WI38 (cell line): Measurements from ENCODE around the gene C11orf52.
"Not testable (repeated sequence)": the region's sequence is repeated elsewhere in the genome, so short reads cannot be mapped to it uniquely, and the experiment has no call there.

ENCODE experiments used
- H3K4me3 ChIP-seq: 2 replicates; pipeline ENCODE4 v1.5.1; 2011; ENCODE audit warnings: low read depth, mild to moderate bottlenecking, control low read depth, low read length
- TF ChIP-seq, protein P1 (sequence below): IDR thresholded peaks from 2 replicates; pipeline ENCODE4 v1.5.1; 2012; ENCODE audit warnings: low read depth, mild to moderate bottlenecking, control low read depth, low read length

Gene C11orf52

DNA sequence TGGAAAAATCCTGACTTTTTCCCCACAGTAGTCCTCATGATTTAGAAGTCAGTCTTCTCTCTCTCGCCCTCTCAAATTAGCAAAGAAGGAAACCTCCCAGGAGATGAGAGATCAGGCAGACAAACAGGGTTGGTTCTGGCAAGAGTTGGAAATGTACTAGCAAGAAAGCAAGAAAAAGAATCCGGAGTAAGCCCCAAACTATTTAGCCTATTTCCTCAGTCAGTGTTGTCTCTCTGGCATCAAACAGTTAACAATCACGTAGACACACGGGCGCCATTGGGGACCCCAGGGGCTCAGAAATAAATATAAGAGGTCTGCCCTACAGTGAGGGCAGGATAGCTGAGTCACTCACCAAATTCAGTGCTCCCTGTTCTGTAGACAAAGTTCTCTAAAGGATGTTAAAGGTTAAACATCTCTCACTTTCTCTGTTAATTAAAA, 4.7 kb downstream of the C11orf52 start:
- peak overlapping the region; percentile 2; the same call in 1 of the 2 replicates for H3K4me3 ChIP-seq
- TF ChIP-seq, protein P1, sequence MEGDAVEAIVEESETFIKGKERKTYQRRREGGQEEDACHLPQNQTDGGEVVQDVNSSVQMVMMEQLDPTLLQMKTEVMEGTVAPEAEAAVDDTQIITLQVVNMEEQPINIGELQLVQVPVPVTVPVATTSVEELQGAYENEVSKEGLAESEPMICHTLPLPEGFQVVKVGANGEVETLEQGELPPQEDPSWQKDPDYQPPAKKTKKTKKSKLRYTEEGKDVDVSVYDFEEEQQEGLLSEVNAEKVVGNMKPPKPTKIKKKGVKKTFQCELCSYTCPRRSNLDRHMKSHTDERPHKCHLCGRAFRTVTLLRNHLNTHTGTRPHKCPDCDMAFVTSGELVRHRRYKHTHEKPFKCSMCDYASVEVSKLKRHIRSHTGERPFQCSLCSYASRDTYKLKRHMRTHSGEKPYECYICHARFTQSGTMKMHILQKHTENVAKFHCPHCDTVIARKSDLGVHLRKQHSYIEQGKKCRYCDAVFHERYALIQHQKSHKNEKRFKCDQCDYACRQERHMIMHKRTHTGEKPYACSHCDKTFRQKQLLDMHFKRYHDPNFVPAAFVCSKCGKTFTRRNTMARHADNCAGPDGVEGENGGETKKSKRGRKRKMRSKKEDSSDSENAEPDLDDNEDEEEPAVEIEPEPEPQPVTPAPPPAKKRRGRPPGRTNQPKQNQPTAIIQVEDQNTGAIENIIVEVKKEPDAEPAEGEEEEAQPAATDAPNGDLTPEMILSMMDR: no peak

DNA sequence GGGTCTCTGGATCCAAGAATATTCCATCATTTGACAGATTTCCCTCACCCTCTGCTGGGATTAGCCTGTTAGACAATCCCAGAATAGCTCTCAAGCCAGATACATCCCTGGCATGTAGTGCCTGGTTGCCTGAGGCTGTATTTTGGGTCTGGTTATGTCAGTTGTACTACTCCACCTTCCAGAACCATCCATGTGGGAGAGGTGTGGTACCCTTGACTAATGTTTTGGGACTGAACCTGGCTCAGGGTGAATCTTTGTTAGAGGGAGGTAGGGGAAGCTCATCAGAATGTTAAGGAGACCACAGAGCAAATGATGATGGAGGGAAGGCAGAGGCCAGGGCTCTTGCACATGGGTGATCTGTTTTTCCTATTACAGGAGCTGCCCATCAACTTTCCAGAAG, 5.2 kb downstream of the C11orf52 start:
- no peak overlapping the region for H3K4me3 ChIP-seq
- TF ChIP-seq, protein P1: no peak

DNA sequence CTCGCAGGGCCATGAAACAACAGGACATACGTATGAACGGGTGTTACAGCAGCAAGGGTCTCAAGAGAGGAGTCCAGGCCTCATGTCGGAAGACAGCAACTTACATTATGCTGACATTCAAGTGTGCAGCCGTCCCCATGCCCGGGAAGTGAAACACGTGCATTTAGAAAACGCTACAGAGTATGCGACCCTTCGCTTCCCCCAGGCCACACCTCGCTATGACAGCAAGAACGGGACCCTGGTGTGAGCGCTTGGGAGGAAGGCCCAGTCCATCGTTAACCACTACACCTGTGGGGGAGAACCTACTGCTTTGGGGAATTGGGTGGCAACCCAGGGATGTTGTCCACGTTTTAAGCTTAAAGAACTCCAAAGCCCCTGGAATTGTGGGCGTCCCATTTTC, 7.2 kb downstream of the C11orf52 start:
- H3K4me3 ChIP-seq: no peak overlapping the region
- TF ChIP-seq, protein P1: no peak

DNA sequence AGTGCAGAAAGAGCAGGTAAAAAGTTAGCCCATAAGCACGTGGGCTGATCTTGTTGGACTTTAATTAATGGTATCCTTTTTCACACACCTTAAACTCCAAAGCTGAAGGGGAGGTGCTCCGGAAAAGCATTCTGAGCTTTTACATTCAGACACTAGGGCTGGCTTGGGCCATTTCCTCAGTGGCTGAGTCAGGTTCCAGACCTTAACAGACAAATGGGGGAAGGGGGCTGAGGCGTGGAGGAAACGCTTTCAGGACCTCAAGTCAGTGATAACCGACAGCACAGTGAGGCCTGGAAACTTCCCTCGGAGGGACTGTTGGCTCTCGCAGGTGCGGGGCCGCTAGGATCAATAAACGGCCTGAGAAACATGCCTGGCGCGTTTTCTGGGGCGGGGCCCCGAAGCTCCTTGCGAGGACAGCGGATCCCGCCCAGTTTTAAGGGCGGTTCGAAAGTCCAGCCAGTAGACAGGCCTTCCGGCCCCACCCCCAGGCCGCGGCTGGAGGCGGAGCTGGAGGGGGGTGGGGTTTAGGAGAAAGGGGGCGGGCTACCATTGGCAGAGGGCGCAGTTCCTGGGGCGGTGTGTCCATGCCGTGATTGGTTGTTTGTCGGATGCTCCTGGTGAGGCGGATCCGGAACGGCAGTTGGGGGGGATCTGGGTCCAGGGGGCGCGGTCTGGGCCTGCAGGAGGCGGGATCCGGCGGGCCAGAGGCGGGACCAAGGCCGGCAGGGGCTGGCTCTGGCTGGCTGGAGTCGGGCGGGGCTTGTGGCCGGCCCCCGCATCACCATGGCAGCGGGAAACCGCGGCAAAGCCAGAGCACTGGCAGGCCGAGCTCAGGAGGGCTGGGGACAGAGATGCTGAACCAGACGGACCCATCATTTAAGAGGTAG, 8.0 kb downstream of the C11orf52 start:
- TF ChIP-seq, protein P1: no peak
- peak overlapping the region; percentile 58 for H3K4me3 ChIP-seq

DNA sequence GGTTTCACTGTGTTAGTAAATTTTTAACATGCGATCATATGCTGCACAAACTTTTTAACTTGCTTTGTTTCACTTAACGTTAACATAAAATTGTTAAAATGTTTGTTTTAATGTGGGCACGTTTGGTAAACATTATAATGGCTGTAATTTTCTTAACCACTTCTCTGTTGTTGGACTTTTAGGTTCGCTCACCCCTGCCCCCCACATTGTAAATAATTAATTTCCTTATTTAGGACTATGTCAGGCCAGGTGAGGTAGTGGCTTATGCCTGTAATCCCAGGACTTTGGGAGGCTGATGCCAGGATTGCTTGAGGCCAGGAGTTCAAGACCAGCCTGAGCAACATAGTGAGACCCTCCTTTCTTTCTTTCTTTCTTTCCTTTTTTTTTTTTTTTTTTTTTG, 11.8 kb downstream of the C11orf52 start:
- H3K4me3 ChIP-seq: no peak overlapping the region
- TF ChIP-seq, protein P1: no peak

DNA sequence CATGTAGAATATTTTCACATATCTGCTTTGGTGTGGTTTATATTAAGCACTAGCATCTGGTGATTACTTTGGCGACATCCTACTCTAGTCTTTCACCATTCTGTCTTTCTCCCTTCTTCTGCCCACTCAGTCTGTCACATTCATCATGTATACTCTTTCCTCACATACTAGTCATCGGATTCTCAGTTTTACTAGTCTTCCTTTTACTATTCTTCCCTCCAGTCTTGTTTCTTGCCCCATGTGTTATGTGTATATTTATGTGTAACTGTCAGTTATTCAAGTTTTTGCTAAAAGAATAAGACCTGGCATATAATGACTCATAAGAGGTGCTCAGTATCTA, 13.9 kb downstream of the C11orf52 start:
- no peak overlapping the region for H3K4me3 ChIP-seq

DNA sequence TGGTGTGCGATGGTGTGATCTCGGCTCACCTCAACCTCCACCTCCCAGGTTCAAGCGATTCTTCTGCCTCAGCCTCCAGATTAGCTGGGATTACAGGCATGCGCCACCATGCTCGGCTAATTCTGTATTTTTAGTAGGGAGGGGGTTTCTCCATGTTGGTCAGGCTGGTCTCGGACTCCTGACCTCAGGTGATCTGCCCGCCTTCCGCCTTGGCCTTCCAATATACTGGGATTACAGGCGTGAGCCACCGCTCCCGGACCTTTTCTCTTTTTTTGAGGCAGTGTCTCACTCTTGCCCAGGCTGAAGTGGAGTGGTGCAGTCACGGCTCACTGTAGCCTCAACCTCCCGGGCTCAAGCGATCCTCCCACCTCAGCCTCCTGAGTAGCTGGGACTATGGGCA, 14.5 kb downstream of the C11orf52 start:
- H3K4me3 ChIP-seq: not testable (repeated sequence)

More for the DNA sequence above, 13.9 kb downstream of the C11orf52 start:
- TF ChIP-seq, protein P1: no peak
